Vagina (tissue), 2 donors: Measurements from ENCODE around the gene OR5K1.

ENCODE experiments used
- CTCF ChIP-seq, 3 experiments: fragments of 450-650 bp in 2 of 3; fragments of 200-600 bp in 1 of 3; sonication (generic) in 1 of 3; IDR thresholded peaks; one replicate each; pipeline ENCODE4 v1.5.1; 2017 to 2019; ENCODE audit warnings: antibody characterized with exemption in 3 of 3, mild to moderate bottlenecking in 2 of 3, moderate library complexity in 2 of 3
- POLR2A ChIP-seq, 2 donors: fragments of 450-650 bp; IDR thresholded peaks; one replicate each; pipeline ENCODE4 v1.6.1; 2017; ENCODE audit warnings: antibody characterized with exemption in 2 of 2, mild to moderate bottlenecking in 2 of 2, moderate library complexity in 2 of 2
- POLR2AphosphoS5 ChIP-seq, 2 donors: sonication (generic); formaldehyde crosslinking; IDR thresholded peaks; one replicate each; pipeline ENCODE4 v1.9.0; 2017; ENCODE audit warnings: antibody characterized with exemption in 2 of 2, mild to moderate bottlenecking in 2 of 2, low read depth in 1 of 2; ENCODE audit not compliant: insufficient read depth in 1 of 2

DNA sequence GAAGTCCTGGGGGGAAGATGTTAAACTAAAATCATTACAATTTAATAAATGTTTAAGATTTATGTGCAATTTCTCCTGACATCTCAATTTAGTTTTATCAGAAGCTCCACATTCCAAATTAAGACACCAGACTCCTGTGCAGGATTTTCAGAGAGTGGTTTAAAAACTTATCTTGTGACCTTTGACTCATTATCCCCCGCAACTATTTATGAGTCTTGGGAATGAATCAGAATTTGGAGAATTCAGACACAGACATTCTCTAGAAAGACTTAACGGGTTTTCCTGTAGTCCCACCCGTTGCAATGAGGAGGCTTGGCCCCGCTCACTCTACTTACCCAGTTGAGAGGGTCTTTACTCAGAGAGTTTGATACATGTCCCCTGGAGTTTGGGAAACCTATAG lies 41.5 kb downstream of the OR5K1 start:
- no peak for TF ChIP-seq POLR2A (IDR thresholded peaks at IDR 0.05)
- TF ChIP-seq CTCF (IDR thresholded peaks at IDR 0.05) = no peak
- no peak for TF ChIP-seq POLR2AphosphoS5 (IDR thresholded peaks at IDR 0.05; ENCODE audit: insufficient read depth in 1 of 2, low read depth in 1 of 2)
